ENCODE results near the gene CEACAM1.
"Not testable (repeated sequence)": the region's sequence is repeated elsewhere in the genome, so short reads cannot be mapped to it uniquely, and the experiment has no call there.

The CEACAM1 gene

GRCh38 chr19:42511340-42511739, 16.9 kb downstream of the CEACAM1 start:
- no peak for DNase-seq (ENCODE audit: low read depth)

GRCh38 chr19:42508892-42509444, 19.3 kb downstream of the CEACAM1 start:
- no peak for DNase-seq (ENCODE audit: low read depth)

GRCh38 chr19:42505066-42505465, 23.2 kb downstream of the CEACAM1 start:
- no peak for DNase-seq (ENCODE audit: low read depth)

- no peak for DNase-seq (ENCODE audit: low read depth)
These were observed 26.5 kb downstream of the CEACAM1 start for GRCh38 chr19:42501733-42502132.

GRCh38 chr19:42501243-42501642, 27.0 kb downstream of the CEACAM1 start:
- DNase-seq (ENCODE audit: low read depth): not testable (repeated sequence)

- DNase-seq (ENCODE audit: low read depth): no peak
These were observed 30.0 kb downstream of the CEACAM1 start for GRCh38 chr19:42498169-42498757.

- no peak for DNase-seq (ENCODE audit: low read depth)
These were observed 30.7 kb downstream of the CEACAM1 start for GRCh38 chr19:42497492-42498168.

GRCh38 chr19:42496460-42497133, 31.7 kb downstream of the CEACAM1 start:
- no peak for DNase-seq (ENCODE audit: low read depth)

- DNase-seq (ENCODE audit: low read depth): no peak
These were observed 32.6 kb downstream of the CEACAM1 start for GRCh38 chr19:42495663-42496062.

- DNase-seq (ENCODE audit: low read depth): no peak
These were observed 34.0 kb downstream of the CEACAM1 start for GRCh38 chr19:42494321-42494720.

- DNase-seq (ENCODE audit: low read depth): no peak
These were observed 39.3 kb downstream of the CEACAM1 start for GRCh38 chr19:42488783-42489521.

GRCh38 chr19:42487798-42488178, 40.5 kb downstream of the CEACAM1 start:
- no peak for DNase-seq (ENCODE audit: low read depth)

GRCh38 chr19:42487032-42487797, 41.1 kb downstream of the CEACAM1 start:
- DNase-seq (ENCODE audit: low read depth): no peak

- not testable (repeated sequence) for DNase-seq (ENCODE audit: low read depth)
These were observed 43.2 kb downstream of the CEACAM1 start for GRCh38 chr19:42485036-42485435.

GRCh38 chr19:42480335-42481095, 47.8 kb downstream of the CEACAM1 start:
- DNase-seq (ENCODE audit: low read depth): no peak

- DNase-seq (ENCODE audit: low read depth): no peak
These were observed 48.5 kb downstream of the CEACAM1 start for GRCh38 chr19:42479736-42480135.

- no peak for DNase-seq (ENCODE audit: low read depth)
These were observed 49.4 kb downstream of the CEACAM1 start for GRCh38 chr19:42478765-42479311.

GRCh38 chr19:42477933-42478332, 50.3 kb downstream of the CEACAM1 start:
- DNase-seq (ENCODE audit: low read depth): no peak

- no peak for DNase-seq (ENCODE audit: low read depth)
These were observed 51.2 kb downstream of the CEACAM1 start for GRCh38 chr19:42477117-42477516.

GRCh38 chr19:42475366-42475765, 52.9 kb downstream of the CEACAM1 start:
- DNase-seq (ENCODE audit: low read depth): no peak

- DNase-seq (ENCODE audit: low read depth): no peak
These were observed 53.5 kb downstream of the CEACAM1 start for GRCh38 chr19:42474743-42475142.
